Esophagus squamous epithelium (tissue), 5 donors: ENCODE results near the gene MPND. TPM values are rescaled to one million over a fixed set of nuclear protein-coding genes. Genes with fewer than 3 reads are reported as not detected.

Source experiments
- DNase-seq: peaks from one replicate; lab custom pipeline; 2025; lab: John Stamatoyannopoulos, UW
- H3K27ac ChIP-seq, 4 donors: fragments of 200-600 bp; sonication (generic); one replicate each; pipeline ENCODE4 v1.5.1; 2016 to 2019; ENCODE audit warnings: mild to moderate bottlenecking in 1 of 4
- H3K27me3 ChIP-seq, 4 donors: fragments of 200-600 bp; sonication (generic); 1 replicate in 3 of 4; 2 replicates in 1 of 4; pipeline versions ENCODE4 v1.5.1 to v1.6.0; 2017 to 2021; ENCODE audit warnings: antibody characterized with exemption in 1 of 4
- H3K36me3 ChIP-seq, 3 donors: fragments of 200-600 bp; sonication (generic); one replicate each; pipeline ENCODE4 v1.5.1; 2016 to 2019
- H3K4me1 ChIP-seq, 3 donors: fragments of 200-600 bp; sonication (generic); one replicate each; pipeline ENCODE4 v1.5.1; 2017 to 2019
- H3K4me3 ChIP-seq, 4 donors: fragments of 200-600 bp; sonication (generic); 1 replicate in 3 of 4; 2 replicates in 1 of 4; pipeline ENCODE4 v1.5.1; 2016 to 2019; ENCODE audit warnings: mild to moderate bottlenecking in 2 of 4, moderate library complexity in 1 of 4
- H3K9me3 ChIP-seq, 3 donors: fragments of 200-600 bp; sonication (generic); one replicate each; pipeline ENCODE4 v1.5.1; 2016 to 2019
- POLR2A ChIP-seq, 4 donors: fragments of 450-650 bp; IDR thresholded peaks; one replicate each; pipeline ENCODE4 v1.6.1; 2017; ENCODE audit warnings: antibody characterized with exemption in 4 of 4, mild to moderate bottlenecking in 4 of 4, moderate library complexity in 3 of 4
- WGBS, 2 donors: methylation state at CpG; one replicate each; pipeline ENCODE4 v1.1.5; 2018; 5-methylcytosine and 5-hydroxymethylcytosine counted together
- intact Hi-C: fragments of 100-400 bp; cut with DNase I; formaldehyde crosslinking; loops from one replicate; pipeline ENCODE4 v1.15.0; 2022
- total RNA-seq, 4 donors: library from RNA; depleted of rRNA; stranded (reverse); fragments of >200 nt; gene quantifications; one replicate each; pipeline ENCODE4 v1.1.0, GENCODE V29; 2016
- TF ChIP-seq, protein P1 (sequence below), 6 experiments: fragments of 450-650 bp in 4 of 6; fragments of 200-600 bp in 2 of 6; sonication (generic) in 2 of 6; IDR thresholded peaks; one replicate each; pipeline ENCODE4 v1.5.1; 2016 to 2019; ENCODE audit warnings: antibody characterized with exemption in 6 of 6, mild to moderate bottlenecking in 4 of 6, moderate library complexity in 4 of 6
- donor health status: DM: yes; HTN: yes; CAD: no.

Gene MPND
- total RNA-seq, 4 donors from 2014 or later, result 2.5 to 11.1 (median 6.5) TPM

DNA sequence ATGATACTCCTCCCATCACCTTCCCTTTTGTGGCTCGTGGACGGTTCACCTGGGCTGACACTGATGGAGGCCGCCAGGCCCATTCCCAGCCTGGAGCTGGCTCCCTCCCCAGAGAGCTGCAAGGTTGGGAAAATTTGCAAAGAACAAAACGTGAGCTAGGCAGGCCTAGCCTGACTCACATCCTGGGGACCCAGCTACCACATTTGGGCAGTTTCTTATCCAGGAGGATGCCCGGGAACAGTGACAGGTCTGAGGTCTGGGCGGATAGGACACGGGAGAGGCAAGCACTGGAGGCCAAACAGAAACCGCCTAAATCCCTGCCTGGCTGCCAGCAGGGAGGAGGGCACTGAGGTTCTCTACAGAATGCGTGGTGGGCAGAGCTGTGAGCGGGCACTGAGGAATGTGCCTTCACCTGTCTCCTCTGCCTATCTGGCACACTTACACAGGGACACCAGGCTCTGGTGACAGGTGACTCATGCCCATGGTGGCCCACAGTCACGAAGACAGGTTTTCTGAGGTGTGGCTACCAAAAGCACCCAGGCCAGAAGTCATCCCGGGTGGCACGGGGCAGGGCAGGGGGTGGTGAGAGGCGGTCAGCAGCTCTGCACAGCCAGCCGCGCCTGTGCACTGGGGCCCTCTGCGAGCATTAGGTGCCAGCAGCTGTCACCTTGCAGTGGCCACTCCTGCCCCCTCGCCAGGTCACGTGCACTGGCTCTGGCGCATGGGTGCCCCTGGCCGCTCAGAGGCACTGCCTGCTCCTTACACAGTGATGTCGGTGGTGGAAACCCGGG lies 33.8 kb downstream of the MPND start:
- H3K27me3 ChIP-seq, result no peaks in the 10 kb centered on the region
- peaks cover 75 to 92% (median 87%) of the 10 kb centered on the region in 3 donors for H3K4me1 ChIP-seq
- H3K4me3 ChIP-seq, result peak overlapping the region in 2 of 4 donors; percentile 13 to 23
- H3K27ac ChIP-seq, result peak overlapping the region; percentile 92 to 97 (median 92)
- no peak for DNase-seq
- intact Hi-C loops, result no loop called here
- H3K36me3 ChIP-seq, result peaks cover 0 to 9% (median 0%) of the 10 kb centered on the region in 3 donors
- no peaks in the 10 kb centered on the region for H3K9me3 ChIP-seq
- no peak for TF ChIP-seq POLR2A (IDR thresholded peaks at IDR 0.05)
- TF ChIP-seq, protein P1, sequence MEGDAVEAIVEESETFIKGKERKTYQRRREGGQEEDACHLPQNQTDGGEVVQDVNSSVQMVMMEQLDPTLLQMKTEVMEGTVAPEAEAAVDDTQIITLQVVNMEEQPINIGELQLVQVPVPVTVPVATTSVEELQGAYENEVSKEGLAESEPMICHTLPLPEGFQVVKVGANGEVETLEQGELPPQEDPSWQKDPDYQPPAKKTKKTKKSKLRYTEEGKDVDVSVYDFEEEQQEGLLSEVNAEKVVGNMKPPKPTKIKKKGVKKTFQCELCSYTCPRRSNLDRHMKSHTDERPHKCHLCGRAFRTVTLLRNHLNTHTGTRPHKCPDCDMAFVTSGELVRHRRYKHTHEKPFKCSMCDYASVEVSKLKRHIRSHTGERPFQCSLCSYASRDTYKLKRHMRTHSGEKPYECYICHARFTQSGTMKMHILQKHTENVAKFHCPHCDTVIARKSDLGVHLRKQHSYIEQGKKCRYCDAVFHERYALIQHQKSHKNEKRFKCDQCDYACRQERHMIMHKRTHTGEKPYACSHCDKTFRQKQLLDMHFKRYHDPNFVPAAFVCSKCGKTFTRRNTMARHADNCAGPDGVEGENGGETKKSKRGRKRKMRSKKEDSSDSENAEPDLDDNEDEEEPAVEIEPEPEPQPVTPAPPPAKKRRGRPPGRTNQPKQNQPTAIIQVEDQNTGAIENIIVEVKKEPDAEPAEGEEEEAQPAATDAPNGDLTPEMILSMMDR (IDR thresholded peaks at IDR 0.05), result no peak
- 40 to 45% methylated on average over 8 to 10 of the region's 23 CpGs for WGBS, 2 donors

DNA sequence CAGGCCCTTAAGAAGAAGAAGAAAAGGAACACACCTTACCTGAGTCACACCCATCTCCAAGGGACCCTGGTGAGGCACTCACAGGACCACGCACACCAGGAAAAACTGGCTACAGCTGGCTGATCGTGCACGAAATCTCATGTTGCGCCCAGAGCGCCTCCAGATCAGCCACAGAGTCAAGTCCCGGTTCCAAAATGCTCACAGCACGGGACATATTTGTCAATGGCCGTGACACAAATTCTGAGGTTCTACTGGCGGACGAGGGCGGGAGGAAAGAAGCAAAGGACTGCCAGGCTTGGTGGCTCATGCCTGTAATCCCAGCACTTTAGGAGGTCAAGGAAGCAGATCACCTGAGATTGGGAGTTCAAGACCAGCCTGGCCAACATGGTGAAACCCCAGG lies 35.5 kb downstream of the MPND start:
- peaks cover 0 to 10% (median 0%) of the 10 kb centered on the region in 3 donors for H3K36me3 ChIP-seq
- no peak for DNase-seq
- intact Hi-C loops, result no loop called here
- H3K9me3 ChIP-seq, result no peaks in the 10 kb centered on the region
- no peaks in the 10 kb centered on the region for H3K27me3 ChIP-seq
- peaks cover 61 to 91% (median 70%) of the 10 kb centered on the region in 3 donors for H3K4me1 ChIP-seq
- WGBS, 2 donors, result 46 to 67% methylated on average over 8 to 10 of the region's 11 CpGs
- H3K27ac ChIP-seq, result peak overlapping the region; percentile 92 to 97 (median 92)
- peak overlapping the region in 2 of 4 donors; percentile 13 to 23 for H3K4me3 ChIP-seq
- TF ChIP-seq, protein P1 (IDR thresholded peaks at IDR 0.05), result no peak
- no peak for TF ChIP-seq POLR2A (IDR thresholded peaks at IDR 0.05)

DNA sequence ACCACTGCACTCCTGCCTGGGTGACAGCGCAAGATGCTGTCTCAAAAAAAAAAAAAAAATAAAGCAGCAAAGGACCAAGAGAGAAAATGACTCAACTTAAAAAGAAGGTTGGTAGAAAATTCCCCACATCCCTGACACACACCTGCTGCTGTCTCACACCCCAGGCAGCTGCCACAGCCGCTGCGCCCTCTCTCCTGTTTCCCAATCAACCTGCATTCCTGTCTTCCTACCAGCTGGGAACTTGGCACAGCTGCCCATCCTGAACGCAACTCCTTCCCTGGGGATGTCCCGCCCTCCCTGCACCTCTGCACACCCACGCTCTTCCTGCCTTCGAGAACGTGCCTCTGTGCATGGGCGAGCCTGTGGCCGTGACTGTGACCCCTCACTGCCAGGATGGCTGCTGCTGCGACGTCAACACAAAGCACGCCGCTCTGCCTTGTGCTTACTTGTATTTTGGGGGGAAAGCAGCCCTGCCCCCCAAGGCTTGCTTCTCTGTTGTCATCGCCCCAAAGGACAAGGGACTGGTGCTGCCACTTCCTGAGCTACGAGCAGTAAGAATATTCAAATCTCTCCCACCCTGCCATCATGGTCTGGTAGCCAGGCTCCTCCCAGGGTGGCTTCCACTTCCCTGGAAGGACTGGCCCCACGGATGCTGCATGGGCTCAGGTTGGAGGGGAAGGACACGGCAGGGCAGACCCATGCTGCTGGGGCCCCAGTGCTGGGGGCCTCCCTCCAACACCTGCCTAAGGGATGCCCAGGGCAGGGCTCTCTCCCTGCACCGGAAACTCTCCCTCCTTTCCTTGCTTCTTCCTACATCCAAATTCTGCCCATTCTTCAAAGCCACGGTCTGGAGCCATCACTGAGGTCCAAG lies 36.3 kb downstream of the MPND start:
- Histone ChIP-seq H3K27me3 (no peaks in the 10 kb centered on the region), H3K36me3 (peaks cover 0 to 18% (median 6%) of the 10 kb centered on the region in 3 donors), H3K4me1 (peaks cover 54 to 83% (median 62%) of the 10 kb centered on the region in 3 donors), H3K27ac (peak overlapping the region; percentile 92 to 97 (median 92)), H3K4me3 (peak overlapping the region in 3 of 4 donors; percentile 16 to 44 (median 23)), H3K9me3 (no peaks in the 10 kb centered on the region)
- intact Hi-C loops, result no loop called here
- 26% methylated on average over 16 to 18 of the region's 20 CpGs for WGBS, 2 donors
- no peak for TF ChIP-seq POLR2A (IDR thresholded peaks at IDR 0.05)
- TF ChIP-seq, protein P1 (IDR thresholded peaks at IDR 0.05), result no peak
- no peak for DNase-seq

DNA sequence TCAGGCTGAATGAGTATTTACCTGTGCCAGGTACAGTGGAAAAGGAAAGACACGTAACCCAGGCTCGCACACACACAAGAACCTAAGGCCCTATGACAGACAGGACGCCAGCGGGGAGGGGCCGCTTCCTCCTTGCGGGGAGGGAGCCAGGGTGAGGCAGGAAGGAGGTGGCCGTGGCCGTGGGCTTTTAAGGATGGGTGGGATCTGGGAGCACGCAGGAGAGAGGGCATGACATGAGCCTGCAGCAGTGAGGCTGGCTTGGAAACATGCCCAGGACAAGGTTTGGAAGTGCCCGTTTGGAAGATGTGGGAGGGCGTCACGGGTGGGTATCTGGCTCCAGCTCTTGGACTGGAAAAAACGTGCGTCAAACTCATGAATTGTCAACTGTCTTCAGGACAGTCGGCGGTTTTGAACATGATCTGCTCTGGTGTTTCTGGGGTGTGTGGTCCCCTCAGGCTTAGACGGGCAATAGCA lies 36.9 kb downstream of the MPND start:
- Histone ChIP-seq H3K4me3 (peak overlapping the region in 3 of 4 donors; percentile 16 to 44 (median 23)), H3K4me1 (peaks cover 47 to 77% (median 56%) of the 10 kb centered on the region in 3 donors)

More for the DNA sequence above, 36.9 kb downstream of the MPND start:
- Histone ChIP-seq H3K9me3 (no peaks in the 10 kb centered on the region), H3K27me3 (no peaks in the 10 kb centered on the region), H3K36me3 (peaks cover 0 to 23% (median 8%) of the 10 kb centered on the region in 3 donors), H3K27ac (peak overlapping the region; percentile 92 to 97 (median 92))
- intact Hi-C loops, result no loop called here
- no peak for DNase-seq
- TF ChIP-seq POLR2A (IDR thresholded peaks at IDR 0.05), result no peak
- TF ChIP-seq, protein P1 (IDR thresholded peaks at IDR 0.05), result no peak
- 13 to 17% methylated on average over 11 to 13 of the region's 17 CpGs for WGBS, 2 donors
